Measurements from ENCODE around the gene RBMS2.

RBMS2 gene

DNA sequence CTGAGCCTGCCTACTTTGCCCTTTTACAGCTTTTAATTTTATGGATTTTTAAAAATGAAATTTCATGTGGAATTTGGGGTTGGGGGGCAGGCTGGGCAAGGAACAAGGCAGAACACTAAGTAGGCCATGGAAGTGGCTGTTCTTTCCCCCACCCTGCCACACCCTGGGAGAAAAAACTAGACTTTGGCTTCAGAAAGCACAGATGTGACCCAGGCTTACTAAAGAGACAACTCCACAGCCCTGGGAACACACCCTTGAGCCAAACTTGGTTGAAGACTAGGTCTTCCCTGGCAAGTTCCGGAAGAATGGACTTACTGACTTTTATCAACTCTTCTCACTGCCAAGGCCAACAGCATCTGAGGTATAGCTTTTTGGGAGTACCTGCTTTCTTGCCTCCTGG lies 68.2 kb downstream of the RBMS2 start:
- DNase-seq: no peak

DNA sequence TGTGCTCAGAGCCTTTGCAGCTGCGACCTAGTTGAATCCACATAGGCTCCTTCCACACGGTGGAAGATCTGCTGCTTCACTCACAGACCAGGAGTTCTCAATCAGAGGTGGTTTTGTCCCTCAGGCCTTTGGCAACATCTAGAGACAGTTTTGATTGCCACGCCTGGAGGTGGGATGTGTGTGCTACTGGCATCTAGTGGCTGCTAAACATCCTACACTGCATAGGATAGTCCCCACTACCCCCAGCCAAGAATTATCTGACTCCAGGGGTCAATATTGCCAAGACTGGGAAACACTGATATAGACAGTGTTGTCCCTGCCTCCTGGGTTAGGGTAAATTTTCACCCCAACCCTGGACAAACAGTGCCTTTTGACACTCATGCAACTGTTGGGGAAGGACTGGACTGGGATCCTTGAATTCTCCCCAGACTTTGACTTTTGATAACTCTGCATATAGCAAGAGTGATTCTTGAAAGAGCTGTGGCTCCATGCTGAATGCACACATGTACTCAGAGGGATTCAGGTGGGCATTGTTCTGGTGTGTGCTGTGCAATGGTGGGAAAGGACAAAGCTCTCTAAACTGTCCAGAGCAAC lies 68.7 kb downstream of the RBMS2 start:
- no peak for DNase-seq

DNA sequence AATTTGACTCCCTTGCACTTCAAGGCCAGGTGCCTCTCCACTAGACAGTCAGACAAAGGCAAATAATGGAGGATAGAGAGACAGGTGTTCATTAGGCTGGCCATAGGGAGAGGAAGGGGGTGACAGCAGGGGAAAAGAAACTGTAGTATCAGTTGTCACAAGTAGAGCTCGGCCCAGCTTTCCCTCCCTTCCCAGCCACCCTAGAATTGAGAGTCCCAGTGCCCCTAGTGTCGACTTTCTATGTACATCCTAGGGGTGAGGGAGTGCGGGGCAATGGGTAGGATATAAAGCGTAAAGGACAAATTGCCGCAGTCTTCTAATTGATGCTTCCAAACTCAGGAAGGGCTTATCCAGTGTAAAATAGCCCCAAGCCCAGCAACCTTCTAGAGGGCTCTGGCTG lies 69.5 kb downstream of the RBMS2 start:
- DNase-seq: peak; percentile 71

DNA sequence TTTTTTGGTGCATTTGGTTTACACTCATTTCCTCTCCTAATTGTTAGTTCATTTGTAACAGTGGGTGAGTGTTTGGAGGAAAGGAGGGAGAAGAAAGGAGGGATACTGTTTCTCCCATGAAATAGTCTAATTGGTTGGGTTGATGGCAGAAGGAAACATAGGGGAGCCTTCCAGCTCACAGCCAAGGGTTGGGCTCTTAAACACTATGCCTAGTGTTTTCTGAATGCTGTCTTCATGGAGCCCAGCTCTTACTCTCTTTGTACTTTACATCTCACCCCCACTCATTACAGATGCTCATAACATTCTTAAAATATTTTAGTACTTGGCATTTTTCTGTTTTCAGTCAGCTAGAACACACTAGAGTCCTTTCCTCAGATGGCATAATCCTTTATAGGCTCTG lies 70.3 kb downstream of the RBMS2 start:
- DNase-seq: no peak

DNA sequence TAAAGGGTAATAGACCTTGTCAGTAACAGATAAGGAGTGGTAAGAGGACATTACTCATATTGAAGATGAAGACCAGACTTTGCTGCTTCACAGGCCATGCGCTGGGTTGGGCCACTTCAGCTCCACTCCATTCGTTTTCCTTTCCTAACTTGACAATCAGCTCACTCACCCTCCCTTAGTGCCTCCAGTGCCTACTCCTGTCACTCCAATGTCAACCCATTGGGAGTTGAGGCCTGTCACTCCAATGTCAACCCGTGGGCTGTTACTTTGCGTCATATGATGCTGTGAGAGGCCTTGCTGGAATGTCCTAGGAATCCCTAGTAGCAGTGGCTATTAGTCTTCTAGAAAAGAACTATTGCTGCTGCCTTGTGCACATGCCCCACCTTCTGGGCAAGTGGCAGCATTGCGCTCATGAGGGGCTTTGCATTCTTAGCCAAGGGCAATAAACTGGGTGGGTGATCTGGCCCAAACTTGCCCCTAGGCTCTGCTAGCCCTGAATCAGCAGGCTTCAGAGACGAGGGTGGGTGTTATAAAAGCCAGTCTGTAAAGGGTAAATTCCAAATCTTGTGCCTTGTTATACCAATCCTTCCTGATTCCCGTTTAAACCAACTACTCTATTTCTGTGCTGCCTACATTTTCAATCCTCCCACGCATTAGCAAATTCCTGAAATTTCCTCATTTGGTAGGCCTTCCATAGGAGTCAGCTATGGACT lies 72.4 kb downstream of the RBMS2 start:
- DNase-seq: peak; percentile 23

DNA sequence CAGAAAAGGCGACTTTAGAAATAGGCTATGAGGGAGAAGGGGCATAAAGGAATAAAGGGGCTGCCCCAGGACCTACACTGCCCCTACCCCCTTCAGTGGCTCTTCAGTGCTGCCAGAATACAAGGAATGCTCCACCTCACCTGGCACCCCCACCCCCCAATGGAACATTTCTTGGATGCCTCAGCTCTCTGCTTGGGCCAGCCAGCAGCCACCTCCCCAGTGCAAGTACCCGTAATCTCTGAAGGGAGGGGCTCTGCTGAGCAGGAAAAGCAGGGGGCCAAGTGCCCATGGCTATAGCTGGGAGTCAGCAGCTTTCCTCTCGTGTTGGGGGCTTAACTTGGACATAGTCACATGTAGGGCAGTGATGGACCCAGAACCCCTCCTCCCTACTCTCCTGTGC lies 75.2 kb downstream of the RBMS2 start:
- DNase-seq: no peak

DNA sequence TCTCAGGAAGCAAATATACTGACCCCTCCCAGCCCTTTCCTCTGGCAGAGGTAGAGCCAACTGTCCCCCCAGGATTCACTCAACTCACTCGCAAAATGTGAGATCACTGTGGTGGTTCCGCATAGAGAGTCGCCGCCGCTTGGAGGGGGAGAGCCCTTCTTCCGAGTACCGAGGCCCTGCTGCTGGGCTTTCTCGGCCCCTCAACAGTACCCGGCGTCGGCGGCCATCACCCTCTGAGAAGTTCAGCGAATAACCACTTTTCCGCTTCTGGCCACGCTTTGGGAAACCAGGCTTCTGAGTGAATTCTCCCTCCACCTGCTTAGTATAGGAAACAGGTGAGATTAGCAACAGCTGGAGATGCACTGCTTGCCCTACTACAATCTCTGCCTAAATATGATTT lies 77.4 kb downstream of the RBMS2 start:
- DNase-seq: no peak

DNA sequence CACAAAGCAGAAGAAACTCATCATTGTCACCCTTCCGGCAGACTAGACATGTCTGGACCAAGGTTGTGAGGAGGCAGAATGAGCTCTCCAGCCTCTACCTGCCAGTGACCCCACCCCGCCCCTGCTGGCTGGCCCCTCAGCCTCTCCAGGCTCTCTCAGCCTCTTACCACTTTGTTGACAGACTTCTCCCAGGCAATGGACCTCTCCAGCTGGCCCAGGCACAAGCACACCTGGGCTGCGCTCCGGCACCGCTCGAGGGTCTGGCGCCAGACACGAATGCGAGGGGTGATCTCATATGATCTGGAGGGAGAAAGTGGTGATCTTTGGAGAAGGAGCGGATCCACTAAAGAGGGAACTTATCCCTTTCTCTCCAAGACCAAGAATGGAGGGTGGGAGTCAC lies 78.2 kb downstream of the RBMS2 start:
- DNase-seq: no peak

DNA sequence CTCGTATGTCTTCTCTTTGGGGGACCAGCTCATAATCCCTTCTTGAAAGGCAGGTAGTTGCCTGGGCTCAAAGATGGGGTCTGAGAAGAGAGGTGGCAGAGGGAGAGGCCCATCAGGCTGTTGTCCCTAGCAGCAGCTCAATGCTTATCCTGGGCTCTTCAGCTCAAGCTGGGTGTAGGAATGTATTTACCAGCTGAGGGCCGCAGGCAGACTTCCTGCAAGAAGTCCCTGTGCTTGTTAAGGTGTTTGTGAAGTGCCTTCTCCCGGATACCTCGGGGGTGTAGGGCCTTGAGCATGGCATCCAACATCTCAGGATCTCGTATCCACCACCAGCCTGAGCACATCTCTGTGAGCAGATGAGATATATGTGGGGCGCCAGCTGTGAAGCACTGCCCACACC lies 79.1 kb downstream of the RBMS2 start:
- no peak for DNase-seq

DNA sequence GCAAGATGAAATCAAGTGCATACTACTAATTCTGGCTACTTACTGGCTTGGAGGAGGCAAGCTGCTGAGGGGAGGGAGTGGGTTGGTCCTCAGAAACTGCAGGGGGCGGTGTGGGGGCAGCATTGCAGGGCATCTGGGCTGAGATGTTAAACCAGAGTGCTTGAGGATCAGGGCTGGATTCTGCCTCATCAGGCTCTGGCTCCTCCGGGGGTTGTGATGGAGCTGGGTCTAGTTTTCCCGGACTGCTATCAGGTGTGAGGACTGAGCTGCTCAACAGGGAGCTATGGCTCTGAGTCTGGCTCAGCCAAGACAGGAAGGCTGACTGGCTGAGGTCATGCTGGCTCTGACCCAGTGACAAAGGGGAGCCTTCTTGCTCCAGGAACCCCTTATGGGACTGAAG lies 79.9 kb downstream of the RBMS2 start:
- no peak for DNase-seq

DNA sequence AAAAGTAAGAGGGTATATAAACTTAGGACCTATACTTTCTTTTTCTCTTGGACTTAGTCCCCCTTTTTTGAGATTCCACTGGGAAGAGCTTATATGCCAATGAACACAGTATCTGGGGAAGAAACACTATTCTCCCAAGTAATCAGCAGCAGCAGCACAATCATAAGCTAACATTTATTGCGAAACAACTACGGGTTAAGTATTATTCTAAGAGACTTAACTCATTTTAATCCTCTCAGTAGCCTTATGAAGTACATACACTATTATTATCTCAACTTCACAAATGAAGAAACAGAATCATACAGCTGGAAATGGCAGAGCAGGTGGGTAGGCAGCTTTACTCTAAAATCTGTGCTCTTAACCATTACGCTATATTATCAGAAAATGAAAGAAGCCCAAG lies 80.6 kb downstream of the RBMS2 start:
- no peak for DNase-seq

DNA sequence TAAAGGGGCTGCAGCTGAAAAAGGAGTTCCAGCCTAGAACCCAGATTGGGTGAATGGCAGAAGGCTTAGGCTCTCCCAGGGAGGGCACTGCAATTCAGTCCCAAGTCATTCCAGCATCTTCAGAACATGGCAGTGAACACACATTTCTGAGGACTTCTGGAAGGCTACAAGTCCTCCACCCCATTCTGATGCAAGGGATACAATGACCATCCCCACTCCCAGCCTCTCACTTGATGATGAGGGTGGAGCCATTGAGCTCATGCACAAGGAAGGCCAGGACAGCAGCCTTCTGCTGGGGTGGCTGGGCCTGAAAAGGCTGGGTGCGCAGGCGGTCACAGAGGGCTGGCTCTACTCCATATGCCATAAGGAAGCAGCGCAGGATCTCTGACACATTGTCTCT lies 82.7 kb downstream of the RBMS2 start:
- no peak for DNase-seq

DNA sequence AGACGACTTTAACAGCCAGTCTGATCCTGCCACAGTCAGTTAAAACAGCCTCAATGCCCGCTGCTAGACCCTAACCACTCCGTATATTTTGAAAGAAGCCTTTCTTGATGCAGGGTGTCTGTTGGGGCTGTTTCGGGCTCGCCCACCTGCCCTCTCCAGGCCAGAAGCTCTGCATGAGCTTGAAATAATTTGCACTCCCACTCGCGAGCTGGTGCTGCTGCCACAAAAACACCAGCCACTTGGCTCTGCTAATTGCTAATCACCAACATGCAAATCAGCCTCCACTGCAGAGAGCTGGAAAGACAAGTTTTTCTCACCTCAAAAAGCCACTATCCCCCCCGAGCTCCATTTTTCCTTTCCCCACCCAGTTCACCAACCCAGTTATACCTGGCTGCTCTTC lies 93.0 kb downstream of the RBMS2 start:
- no peak for DNase-seq

DNA sequence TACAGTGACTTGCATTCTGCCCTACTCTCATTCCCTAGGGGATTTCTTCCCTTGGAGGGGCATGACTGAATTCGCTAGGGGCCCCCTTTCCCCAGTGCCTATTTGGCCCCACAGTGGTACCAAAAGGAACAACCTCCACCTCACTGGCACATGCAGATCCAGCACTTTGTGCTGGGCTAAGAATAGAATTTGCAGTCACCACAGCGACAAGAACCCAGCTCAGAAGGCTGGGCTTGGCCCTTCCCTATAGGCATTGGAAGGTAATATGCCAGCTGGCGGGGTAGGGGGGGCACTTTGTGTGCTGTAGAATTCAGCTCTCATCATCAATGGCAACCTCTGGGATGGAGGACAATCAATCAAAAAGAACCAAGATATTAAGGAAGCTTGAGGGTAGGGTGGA lies 94.6 kb downstream of the RBMS2 start:
- DNase-seq: no peak

DNA sequence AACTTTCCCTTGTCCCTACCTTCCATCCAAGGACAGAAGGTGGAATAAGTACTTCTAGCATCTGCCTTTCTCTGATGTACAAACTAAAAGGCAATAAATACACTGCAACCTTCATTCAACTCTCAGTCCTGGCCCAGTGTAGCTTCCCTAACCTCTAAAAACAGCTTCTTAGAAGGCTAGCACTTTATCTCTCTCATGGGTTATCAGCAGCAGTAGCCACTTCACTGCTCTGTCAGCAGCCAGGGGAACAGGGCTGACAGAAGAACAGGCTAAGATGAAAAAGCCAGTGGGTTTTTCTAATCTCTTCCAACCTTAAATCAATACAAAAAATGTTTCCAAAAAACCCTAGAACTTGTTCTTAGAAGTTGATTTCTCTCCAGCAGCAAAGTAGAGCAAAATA lies 95.3 kb downstream of the RBMS2 start:
- DNase-seq: no peak

DNA sequence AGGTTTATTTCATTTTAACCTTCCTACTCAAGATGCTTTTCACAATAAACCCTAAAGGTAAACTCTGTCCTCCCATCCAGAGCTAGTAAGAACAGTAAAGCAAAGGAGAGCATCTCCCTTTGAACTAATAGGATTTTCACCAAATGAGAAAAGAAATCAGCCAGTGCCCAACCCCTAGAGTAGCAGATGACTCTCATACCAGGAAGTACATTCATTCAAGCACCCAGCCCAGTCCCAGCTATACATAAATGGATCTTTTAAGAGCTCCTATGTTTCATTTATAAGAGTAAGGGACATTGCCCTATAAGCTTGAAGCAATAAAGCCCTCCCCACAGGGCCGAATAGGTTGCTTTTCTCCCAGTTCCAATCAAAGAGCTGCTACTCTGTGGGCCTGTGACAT lies 100.9 kb downstream of the RBMS2 start:
- no peak for DNase-seq

DNA sequence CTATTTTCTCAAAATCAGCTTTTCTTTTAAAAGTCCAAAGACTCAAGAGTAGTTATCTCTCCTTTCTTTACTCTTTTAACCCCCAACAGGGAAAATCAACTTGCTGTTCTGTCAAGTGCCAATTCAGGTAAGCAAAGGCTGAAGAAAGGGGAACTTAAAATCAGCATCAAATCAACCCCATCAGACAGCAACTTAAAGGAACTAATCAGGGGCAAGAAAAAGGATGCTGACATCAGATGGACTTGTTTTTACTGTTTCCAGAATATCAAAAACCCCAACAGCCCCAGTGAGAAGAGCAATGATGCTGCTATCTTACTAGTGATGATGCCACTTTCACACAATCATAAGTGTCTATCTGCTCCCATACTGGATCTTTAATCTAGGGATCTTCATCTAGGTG lies 105.1 kb downstream of the RBMS2 start:
- no peak for DNase-seq

DNA sequence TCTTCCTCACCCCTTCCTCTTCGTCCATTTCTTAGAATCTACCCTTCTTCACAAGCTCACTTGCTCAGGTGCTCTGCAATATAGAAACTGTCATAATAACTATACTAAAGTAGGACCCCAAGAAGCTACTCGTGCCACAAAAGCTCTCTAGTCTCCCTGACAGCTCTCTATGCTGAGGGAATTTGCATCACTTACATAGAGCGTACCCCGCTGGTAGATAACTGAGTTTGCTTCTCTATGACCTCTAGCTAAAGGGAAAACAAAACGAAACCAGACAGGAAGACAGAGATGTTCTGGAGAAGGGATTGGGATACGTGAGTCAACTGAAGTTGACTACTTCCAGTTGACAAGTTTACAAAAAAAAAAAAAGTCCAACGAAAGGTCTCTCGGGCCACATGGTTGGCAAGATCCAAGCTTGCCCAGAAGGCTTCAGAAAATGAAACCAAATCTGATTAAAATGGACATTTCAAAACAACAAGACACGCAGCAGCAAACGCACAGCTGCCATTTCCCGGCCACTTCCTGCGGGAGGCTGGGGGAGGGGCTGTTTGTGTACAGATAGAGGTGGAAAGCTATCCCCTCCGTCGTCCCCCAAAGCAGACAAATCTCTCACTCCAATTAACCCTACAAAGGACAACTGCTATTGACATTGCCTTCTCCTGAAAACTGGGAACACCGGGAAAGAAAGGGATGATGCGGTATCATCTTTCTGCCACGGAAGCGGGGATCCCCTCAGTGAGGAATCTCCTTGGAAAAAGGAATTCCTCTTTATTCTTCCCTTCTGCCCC lies 107.2 kb downstream of the RBMS2 start:
- DNase-seq: peak; percentile 34

DNA sequence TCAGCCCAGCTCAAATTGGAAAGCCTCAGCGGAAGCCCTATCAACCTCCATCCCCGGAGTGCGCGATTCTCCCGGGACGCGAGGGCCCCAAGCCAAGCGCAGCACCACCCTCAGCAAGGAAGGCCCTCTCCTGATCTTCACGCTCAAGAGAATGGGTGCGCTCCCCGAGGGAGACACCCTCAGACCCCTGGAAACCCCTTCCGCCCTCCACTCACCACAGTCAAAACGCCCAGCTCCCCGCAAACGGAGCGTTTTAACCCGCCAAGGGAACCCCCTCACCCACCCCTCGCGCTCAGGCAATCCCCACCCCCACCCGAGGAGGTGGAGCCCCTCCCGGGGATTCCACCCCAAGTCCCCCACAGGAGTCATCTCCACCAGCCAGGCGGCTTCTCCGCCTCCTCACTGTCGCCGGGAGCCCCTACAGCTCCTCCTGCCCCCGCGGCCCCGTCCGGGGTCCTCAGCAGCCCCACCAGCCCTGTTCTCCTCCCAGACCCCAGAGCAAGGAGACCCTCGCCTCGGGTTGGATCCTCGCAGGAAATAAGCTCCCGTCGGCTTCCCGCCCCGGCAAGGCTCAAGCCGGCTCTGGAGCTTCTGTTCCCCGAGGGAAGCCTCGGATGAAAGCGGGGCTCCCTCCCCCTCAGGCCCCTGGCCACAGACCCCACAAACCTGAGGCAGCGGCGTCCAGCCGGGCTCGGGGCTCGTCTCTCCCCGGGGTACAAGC lies 108.0 kb downstream of the RBMS2 start:
- no peak for DNase-seq

DNA sequence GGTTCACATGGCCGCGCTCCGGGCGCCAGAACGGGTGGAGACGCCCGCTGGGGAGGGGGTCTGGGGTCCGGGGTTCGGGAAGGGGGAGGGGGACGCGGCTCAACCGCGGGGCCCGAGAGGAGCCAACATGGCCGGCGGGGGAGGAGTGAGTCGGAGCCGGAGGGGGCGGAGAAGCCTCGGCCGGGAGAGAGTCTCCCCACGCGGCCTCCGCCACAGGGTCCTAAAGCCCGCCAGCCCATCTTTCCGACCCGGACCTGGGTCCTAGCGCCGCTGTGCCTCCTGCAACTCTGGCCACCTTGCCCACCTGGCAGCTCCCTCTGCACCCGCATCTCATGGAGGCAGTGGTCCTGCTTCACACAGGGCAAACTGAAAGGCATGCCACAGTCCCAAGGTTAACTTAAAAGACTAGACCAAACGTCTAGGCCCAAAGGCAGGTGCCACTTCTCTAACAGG lies 108.6 kb downstream of the RBMS2 start, which contains the start of gene BAZ2A:
Gene BAZ2A, minus strand, starts transcription at position 147 of the 453 bp plus-strand sequence. CDS start 12,796 bp downstream, outside the sequence.
- peak; percentile 79 for DNase-seq

DNA sequence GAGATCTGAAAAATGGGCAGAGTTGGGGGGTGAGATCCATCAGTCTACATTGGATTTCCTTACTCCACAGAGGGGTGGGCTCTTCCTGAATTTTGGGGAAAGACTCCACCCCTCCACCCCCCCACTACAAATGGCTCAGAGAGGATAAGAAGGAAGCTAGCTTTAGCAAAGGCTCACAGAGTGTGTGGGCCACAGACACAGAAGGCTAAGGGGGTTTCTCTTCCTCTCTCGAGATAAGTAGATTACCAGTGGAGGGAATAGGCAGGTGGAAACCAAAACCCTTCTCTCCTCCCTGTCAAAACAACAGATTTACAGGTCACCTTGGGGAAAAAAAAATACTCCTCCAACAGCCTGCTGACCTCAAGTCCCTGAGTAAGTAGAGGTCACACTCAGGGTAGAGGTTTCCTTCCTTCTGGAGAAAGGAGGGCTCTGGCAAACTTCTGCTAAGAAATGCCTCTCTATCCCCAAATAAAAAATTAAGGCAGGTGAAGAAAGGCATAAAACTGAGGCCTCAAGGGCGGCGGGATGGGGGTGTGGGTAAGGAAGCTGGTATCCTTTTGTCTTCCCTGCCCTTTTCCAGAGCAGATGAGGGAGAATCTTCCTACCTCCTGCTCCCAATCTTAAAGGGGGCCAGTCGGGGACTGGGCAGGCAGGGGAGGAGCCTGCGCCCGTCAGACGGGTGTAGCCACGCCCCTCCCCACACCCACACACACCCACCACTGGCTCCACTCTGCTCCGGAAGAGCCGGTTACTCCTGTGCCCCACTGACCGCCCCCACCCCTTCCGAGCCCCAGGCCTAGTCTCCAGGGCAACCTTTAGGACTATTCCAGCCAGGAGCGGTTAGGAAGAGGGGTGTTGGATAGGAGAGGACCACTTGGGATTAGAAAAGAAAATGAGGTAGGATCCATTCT lies 110.4 kb downstream of the RBMS2 start:
- DNase-seq: peak; percentile 38

All from NCI-H2029 (cell line).